Activated CD8-positive, alpha-beta memory T cell treated with anti-CD3 and anti-CD28 coated beads for 48 hours (primary cell): Measurements from ENCODE around the gene HMCN2.

Experiments used
- DNase-seq, 3 experiments: peaks; one replicate each; pipeline ENCODE4 v3.0.0-alpha.2; 2020; ENCODE audit warnings: low read depth in 2 of 3, low spot score in 2 of 3

The HMCN2 gene

GRCh38 chr9:130461218-130461630, 195.7 kb downstream of the HMCN2 start:
- peak; percentile 32 to 72 (median 71) for DNase-seq

GRCh38 chr9:130461731-130462130, 196.2 kb downstream of the HMCN2 start:
- no peak for DNase-seq

GRCh38 chr9:130462685-130463540, 197.4 kb downstream of the HMCN2 start:
- DNase-seq: no peak

- no peak for DNase-seq
Observed at GRCh38 chr9:130463763-130464745, 198.5 kb downstream of the HMCN2 start.

GRCh38 chr9:130465383-130466096, 200.0 kb downstream of the HMCN2 start:
- DNase-seq: no peak

- DNase-seq: no peak
Observed at GRCh38 chr9:130466537-130467217, 201.1 kb downstream of the HMCN2 start.

GRCh38 chr9:130467316-130467715, 201.8 kb downstream of the HMCN2 start:
- DNase-seq: no peak

GRCh38 chr9:130468566-130468965, 203.0 kb downstream of the HMCN2 start:
- no peak for DNase-seq

GRCh38 chr9:130470269-130470668, 204.7 kb downstream of the HMCN2 start:
- DNase-seq: no peak

GRCh38 chr9:130470950-130471349, 205.4 kb downstream of the HMCN2 start:
- no peak for DNase-seq

- DNase-seq: no peak
Observed at GRCh38 chr9:130471411-130472183, 206.0 kb downstream of the HMCN2 start.

- DNase-seq: no peak
Observed at GRCh38 chr9:130472184-130472705, 206.7 kb downstream of the HMCN2 start.

GRCh38 chr9:130473009-130473408, 207.4 kb downstream of the HMCN2 start:
- no peak for DNase-seq

GRCh38 chr9:130473566-130473965, 208.0 kb downstream of the HMCN2 start:
- no peak for DNase-seq

GRCh38 chr9:130474106-130474505, 208.5 kb downstream of the HMCN2 start:
- no peak for DNase-seq

- DNase-seq: no peak
Observed at GRCh38 chr9:130476151-130476730, 210.7 kb downstream of the HMCN2 start.

GRCh38 chr9:130477564-130477963, 212.0 kb downstream of the HMCN2 start:
- no peak for DNase-seq

- no peak for DNase-seq
Observed at GRCh38 chr9:130478152-130478551, 212.6 kb downstream of the HMCN2 start.
